A204.1 (cell line): Measurements from ENCODE around the gene KLK4.

ENCODE experiments used
- FAIRE-seq: peaks from 2 replicates; lab custom pipeline; 2012; peaks lifted over from hg19 to GRCh38; lab: Jason Lieb, UNC

KLK4 gene

GRCh38 chr19:50878851-50879250 is 32.3 kb downstream of the KLK4 start:
- FAIRE-seq = no peak

GRCh38 chr19:50877338-50877737 is 33.9 kb downstream of the KLK4 start:
- FAIRE-seq = no peak

GRCh38 chr19:50876456-50876855 is 34.7 kb downstream of the KLK4 start:
- no peak for FAIRE-seq

GRCh38 chr19:50875795-50876422 is 35.3 kb downstream of the KLK4 start:
- no peak for FAIRE-seq

- no peak for FAIRE-seq
These were observed 37.0 kb downstream of the KLK4 start for GRCh38 chr19:50874211-50874610.

GRCh38 chr19:50873056-50873455 is 38.1 kb downstream of the KLK4 start, which contains the start of gene KLK2:
TSS of gene KLK2 (plus strand) at chr19:50873439. CDS start at chr19:50873474, 35 bp downstream.
- no peak for FAIRE-seq

- no peak for FAIRE-seq
These were observed 40.6 kb downstream of the KLK4 start for GRCh38 chr19:50870417-50871089.

- no peak for FAIRE-seq
These were observed 41.7 kb downstream of the KLK4 start for GRCh38 chr19:50869479-50869878.

GRCh38 chr19:50861496-50862286 is 49.5 kb downstream of the KLK4 start:
- no peak for FAIRE-seq

GRCh38 chr19:50861010-50861409 is 50.2 kb downstream of the KLK4 start:
- FAIRE-seq = no peak

- FAIRE-seq = no peak
These were observed 51.3 kb downstream of the KLK4 start for GRCh38 chr19:50859849-50860248.

GRCh38 chr19:50858886-50859285 is 52.3 kb downstream of the KLK4 start:
- FAIRE-seq = no peak

- no peak for FAIRE-seq
These were observed 53.8 kb downstream of the KLK4 start for GRCh38 chr19:50857366-50857765.
